ENCODE measurements around the gene UBE2G1.

DNA sequence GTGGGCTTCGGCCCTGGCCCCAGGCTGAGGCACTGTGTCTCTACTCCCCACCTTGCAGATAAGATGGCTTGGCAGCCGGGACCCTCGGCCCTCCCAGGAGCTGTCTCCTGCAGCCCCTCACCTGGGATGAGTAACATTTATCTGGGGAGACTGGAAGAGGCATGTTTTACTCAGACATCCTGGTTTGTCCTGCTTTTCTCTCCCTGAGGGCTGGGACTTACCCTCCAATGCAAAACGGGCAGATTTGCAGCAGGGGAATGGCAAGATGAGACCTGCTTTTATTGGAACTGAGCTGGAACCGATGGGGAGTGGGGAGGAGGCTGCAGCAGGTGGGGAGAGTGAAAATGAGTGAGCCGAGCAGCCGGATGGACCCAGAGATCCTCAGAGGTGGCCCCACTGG, 27.3 kb upstream of the UBE2G1 start:
- no peak for TF ChIP-seq CTCF (optimal IDR thresholded peaks at IDR 0.05 in 1 of 3, IDR thresholded peaks at IDR 0.05 in 1 of 3, conservative IDR thresholded peaks at IDR 0.05 in 1 of 3; ENCODE audit: extremely low read depth in 1 of 3, insufficient read depth in 2 of 3, low read length in 3 of 3)
- no peak for TF ChIP-seq EZH2 (IDR thresholded peaks at IDR 0.05; ENCODE audit: low read length)
